ENCODE data around the gene DUSP16. TPM values are rescaled to one million over a fixed set of nuclear protein-coding genes. Genes with fewer than 3 reads are reported as not detected.

The DUSP16 gene
- total RNA-seq, 4 donors from 2014 or later: 7.5 to 21.4 (median 14.6) TPM

DNA sequence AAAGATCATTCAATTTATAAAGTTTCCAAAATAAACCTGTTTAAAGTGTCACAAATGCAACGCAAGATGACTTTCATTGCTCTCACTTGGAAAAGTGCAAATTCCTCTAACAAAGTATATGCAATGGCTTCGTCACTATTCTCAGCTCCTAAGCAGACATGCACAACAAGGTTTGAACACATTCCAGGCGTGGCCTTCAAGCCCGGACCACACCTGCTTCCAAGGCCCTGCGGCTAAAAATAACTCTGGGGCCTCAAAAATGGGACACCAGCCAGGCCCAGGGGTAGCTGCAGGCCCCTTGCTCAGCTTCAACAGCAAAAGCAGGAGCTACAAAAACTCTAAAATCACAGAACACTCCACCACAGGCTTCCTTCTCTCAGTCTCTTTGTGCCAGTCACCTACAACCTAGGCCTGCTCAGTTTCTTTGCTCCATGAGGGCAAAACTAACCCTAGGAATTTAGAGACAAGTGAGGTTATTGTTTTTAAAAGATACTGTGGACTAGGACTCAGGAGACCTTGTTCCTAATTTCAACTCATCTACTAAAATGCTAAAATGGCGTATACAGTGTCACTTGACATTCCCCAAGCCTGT, 29.3 kb downstream of the DUSP16 start:
- TF ChIP-seq, protein P1, sequence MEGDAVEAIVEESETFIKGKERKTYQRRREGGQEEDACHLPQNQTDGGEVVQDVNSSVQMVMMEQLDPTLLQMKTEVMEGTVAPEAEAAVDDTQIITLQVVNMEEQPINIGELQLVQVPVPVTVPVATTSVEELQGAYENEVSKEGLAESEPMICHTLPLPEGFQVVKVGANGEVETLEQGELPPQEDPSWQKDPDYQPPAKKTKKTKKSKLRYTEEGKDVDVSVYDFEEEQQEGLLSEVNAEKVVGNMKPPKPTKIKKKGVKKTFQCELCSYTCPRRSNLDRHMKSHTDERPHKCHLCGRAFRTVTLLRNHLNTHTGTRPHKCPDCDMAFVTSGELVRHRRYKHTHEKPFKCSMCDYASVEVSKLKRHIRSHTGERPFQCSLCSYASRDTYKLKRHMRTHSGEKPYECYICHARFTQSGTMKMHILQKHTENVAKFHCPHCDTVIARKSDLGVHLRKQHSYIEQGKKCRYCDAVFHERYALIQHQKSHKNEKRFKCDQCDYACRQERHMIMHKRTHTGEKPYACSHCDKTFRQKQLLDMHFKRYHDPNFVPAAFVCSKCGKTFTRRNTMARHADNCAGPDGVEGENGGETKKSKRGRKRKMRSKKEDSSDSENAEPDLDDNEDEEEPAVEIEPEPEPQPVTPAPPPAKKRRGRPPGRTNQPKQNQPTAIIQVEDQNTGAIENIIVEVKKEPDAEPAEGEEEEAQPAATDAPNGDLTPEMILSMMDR (IDR thresholded peaks at IDR 0.05; ENCODE audit: low read depth): no peak

DNA sequence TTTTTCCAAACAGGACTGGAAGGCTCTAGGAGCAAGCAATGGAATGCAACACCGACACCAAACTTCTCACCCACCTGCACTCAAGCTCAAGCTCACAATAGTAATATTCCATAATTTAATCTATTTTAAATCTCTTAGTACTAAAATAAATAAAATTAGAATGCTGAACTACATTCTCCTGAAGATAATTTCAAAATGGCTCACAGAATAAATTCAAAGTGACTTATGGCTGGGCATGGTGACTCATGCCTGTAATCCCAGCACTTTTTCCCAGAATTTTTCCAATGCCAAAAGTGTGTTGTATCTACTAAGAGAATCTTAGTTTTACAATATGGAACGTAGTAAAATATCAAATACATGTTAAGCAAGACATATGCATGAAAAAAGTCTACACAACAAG, 31.5 kb downstream of the DUSP16 start:
- TF ChIP-seq, protein P1 (IDR thresholded peaks at IDR 0.05; ENCODE audit: low read depth): no peak

DNA sequence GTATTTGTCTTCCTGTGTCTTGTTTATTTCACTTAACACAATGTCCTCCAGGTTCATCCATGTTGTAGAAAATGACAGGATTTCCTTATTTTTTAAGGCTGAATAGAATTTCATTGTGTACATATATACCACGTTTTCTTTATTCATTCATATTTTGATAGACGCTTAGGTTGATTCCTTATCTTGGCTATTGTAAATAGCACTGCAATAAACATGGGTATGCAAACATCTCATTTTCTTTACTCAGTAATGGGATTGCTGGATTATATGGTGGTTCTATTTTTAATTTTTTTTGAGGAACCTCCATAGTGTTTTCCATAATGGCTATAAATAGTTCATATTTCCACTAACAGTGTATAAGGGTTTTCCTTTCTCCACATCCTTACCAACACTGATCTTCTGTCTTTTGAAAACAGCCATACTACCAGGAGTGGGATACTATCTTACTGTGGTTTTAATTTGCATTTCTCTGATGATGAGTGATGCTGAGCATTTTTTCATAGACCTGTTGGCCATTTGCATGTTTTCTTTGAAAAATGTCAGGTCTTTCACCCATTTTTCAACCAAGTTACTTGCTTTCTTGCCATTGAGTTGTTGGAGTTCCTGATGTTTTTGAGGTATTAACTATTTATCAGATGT, 32.8 kb downstream of the DUSP16 start:
- TF ChIP-seq, protein P1 (IDR thresholded peaks at IDR 0.05; ENCODE audit: low read depth): no peak

DNA sequence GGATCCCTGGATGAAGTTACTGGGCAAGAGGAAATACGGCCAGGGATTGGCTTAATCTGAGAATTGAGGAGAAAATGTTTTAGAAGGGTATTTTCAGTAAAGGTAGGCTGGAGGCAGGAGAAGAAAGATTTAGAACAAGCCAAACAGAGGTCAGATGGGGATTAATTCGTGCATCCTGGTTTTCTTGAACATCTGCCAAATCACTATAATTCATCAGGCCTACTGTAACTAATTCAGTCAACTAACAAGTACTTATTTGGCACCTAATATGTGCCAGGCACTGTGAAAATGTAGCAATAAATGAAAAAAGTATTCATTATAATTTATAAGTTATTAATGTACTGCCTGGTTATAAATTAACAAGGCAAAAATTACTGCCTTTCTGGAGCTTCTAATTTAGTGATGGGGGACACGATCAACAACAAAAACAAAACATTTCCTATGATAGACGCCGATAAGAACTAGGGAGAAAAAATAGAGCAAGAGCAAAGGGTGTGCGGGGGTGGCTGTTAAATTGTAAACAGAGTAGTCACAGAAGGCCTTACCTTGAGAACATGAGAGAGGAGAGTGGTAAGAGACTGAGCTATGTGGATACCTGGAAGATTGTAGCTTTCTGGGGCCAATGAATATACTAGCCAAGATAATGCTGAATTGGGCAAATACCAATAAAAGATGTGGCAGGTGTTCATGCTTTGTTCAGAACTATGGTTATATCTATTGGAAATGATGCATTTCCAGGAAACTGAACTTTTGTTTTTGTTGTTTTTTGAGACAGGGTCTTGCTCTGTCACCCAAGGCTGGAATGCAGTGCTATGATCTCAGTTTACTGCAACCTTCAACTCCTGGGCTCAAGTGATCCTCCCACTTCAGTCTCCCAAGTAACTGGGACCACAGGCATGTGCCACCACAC, 34.0 kb downstream of the DUSP16 start:
- TF ChIP-seq, protein P1 (IDR thresholded peaks at IDR 0.05; ENCODE audit: low read depth): no peak

DNA sequence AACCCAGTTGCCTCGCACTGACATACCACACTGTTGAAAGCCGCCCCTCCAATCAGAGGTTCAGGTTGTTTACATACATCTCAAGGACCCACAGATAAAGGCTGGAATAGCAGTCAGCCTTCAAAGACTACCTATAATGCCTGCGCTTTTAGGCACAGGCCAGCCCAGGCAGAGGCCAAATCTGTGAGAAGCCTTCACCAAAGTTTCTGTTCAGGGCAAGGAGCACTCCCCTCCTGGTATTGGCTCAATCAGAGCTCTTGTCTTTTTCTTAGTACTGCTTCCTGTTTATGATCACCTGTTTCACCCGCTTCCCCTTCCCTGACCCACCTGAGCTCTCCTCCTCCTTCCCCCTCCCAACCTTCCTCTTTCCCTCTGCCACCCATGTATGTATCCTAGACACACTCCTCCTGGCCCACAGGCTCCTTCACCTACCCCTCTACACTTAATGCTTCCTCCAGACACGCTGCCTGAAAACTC, 34.8 kb downstream of the DUSP16 start:
- TF ChIP-seq, protein P1 (IDR thresholded peaks at IDR 0.05; ENCODE audit: low read depth): no peak

DNA sequence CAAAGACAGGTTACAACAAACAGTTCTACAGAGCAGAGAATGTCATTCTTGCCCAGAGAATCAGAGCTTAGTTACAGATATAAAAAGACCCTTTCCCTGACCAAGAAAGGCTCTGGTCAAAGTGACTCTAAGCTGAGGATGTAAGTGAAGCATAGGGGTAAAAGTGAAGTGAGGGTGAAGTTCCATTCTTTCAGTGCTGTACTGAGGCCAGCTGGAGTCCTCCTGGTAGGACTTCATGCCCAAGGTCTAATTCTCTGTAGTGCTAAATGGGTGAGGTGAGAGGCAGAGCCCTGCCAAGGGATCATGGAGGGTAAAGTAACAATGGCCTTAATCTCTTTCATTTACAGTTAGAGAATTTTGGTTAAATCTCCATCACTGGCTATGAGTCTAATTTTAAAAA, 38.5 kb downstream of the DUSP16 start:
- TF ChIP-seq, protein P1 (IDR thresholded peaks at IDR 0.05; ENCODE audit: low read depth): no peak

DNA sequence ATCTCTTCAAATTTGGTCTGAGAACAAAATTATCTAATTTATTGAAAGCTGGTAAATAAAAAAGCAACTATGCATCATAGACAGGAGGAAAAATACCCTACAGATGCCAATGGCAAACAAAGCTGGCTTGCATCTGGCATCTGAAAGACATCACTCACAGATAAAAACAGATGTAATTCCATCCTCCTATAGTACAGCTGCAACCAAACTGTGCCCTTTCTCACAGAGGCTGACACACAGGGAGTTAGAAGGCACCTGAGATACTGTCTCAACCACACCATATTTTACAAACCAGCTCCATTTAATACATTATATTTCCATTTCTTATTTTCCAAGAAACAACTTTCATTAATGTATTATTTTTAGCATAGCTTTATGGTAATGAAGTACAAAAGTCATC, 39.4 kb downstream of the DUSP16 start:
- TF ChIP-seq, protein P1 (IDR thresholded peaks at IDR 0.05; ENCODE audit: low read depth): no peak
